Osteocyte (in vitro differentiated cells): ENCODE measurements around the gene EYA2. TPM values are rescaled to one million over a fixed set of nuclear protein-coding genes. Genes with fewer than 3 reads are reported as not detected.
"Not testable (repeated sequence)": the region's sequence is repeated elsewhere in the genome, so short reads cannot be mapped to it uniquely, and the experiment has no call there.

Experiments
- DNase-seq: peaks from one replicate; pipeline ENCODE4 v3.0.0; 2021; ENCODE audit warnings: mixed read lengths; ENCODE audit not compliant: unreplicated experiment; ENCODE audit errors: extremely low spot score
- H3K27ac Mint-ChIP-seq: one replicate; pipeline ENCODE4 v1.8.0; 2021; ENCODE audit warnings: mild to moderate bottlenecking, mixed read lengths; ENCODE audit not compliant: unreplicated experiment
- H3K27me3 Mint-ChIP-seq: one replicate; pipeline ENCODE4 v1.8.0; 2021; ENCODE audit warnings: mixed read lengths; ENCODE audit not compliant: unreplicated experiment
- H3K36me3 Mint-ChIP-seq: one replicate; pipeline ENCODE4 v1.8.0; 2021; ENCODE audit warnings: mixed read lengths; ENCODE audit not compliant: unreplicated experiment
- H3K4me1 Mint-ChIP-seq: one replicate; pipeline ENCODE4 v1.8.0; 2021; ENCODE audit warnings: mixed read lengths; ENCODE audit not compliant: unreplicated experiment
- H3K4me3 Mint-ChIP-seq: one replicate; pipeline ENCODE4 v1.8.0; 2021; ENCODE audit warnings: mild to moderate bottlenecking, moderate library complexity, mixed read lengths; ENCODE audit not compliant: unreplicated experiment
- H3K9me3 Mint-ChIP-seq: one replicate; pipeline ENCODE4 v1.8.0; 2021; ENCODE audit warnings: mixed read lengths; ENCODE audit not compliant: unreplicated experiment
- CTCF ChIP-seq: fragments of 200-600 bp; sonication (generic); IDR thresholded peaks from 2 replicates; pipeline ENCODE4 v1.5.0; 2021; ENCODE audit warnings: antibody characterized with exemption, mild to moderate bottlenecking, moderate library complexity
- total RNA-seq: library from RNA; stranded (reverse); gene quantifications from 2 replicates; pipeline ENCODE4 v1.2.1, GENCODE V29; 2021

Gene EYA2
- total RNA-seq, 1 donor from 2014 or later: not detected

GRCh38 chr20:46865824-46866223 lies 28.8 kb upstream of the EYA2 start:
- no peak for DNase-seq
- Mint-ChIP-seq H3K9me3 (peaks cover 8% of the 10 kb centered on the region), H3K36me3 (peaks cover 1% of the 10 kb centered on the region), H3K4me3 (no peak overlapping the region), H3K4me1 (no peaks in the 10 kb centered on the region), H3K27me3 (peaks cover 59% of the 10 kb centered on the region), H3K27ac (no peak overlapping the region)
- no peak for TF ChIP-seq CTCF

GRCh38 chr20:46870041-46870440 lies 24.6 kb upstream of the EYA2 start:
- H3K4me1 Mint-ChIP-seq: no peaks in the 10 kb centered on the region
- no peak overlapping the region for H3K4me3 Mint-ChIP-seq
- TF ChIP-seq CTCF: no peak
- H3K36me3 Mint-ChIP-seq: peaks cover 1% of the 10 kb centered on the region
- H3K27me3 Mint-ChIP-seq: peaks cover 43% of the 10 kb centered on the region
- H3K9me3 Mint-ChIP-seq: peaks cover 8% of the 10 kb centered on the region
- DNase-seq: no peak
- H3K27ac Mint-ChIP-seq: no peak overlapping the region

DNA sequence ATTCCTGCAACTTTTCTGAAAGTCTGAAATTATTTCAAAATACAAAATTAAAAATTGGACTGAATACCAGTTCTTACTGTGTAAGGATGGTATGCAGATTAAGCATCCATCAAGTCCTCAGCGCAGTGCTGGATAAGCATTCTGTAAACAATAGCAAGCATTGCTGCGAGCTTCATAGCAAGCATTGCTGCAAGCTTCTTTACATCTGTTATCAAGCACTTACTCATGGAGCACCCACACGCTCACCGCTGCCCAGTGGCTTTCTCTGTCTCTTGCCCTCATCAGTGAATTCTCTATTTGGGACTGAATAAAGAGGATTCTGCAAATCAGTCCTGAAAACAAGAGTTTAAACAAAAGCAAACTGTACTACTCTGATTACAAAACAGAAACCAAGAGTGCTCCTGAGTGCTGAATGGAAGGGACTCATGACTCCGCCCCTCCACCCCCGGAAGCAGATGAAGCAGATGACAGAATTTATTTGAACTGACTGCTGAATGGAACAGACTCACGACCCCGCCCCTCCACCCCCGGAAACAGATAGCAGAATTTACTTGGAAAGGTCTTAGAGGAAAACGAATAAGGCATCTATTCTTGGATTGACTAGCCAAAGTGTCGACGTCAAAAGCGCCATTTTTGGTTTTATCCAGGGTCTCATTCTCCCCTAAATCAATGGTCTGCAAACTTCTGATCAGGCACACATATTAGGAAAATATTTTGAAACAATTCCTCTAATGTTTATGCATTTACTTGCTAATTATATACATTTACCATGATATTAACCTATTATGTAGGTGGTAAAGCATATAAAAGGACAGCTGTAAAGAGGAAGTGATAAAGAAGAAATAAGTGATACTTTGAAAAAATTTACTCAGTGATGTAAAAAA lies 22.1 kb upstream of the EYA2 start:
- peaks cover 32% of the 10 kb centered on the region for H3K27me3 Mint-ChIP-seq
- no peak for TF ChIP-seq CTCF
- H3K27ac Mint-ChIP-seq: no peak overlapping the region
- DNase-seq: no peak
- H3K4me1 Mint-ChIP-seq: no peaks in the 10 kb centered on the region
- no peak overlapping the region for H3K4me3 Mint-ChIP-seq
- H3K36me3 Mint-ChIP-seq: peaks cover 1% of the 10 kb centered on the region
- peaks cover 8% of the 10 kb centered on the region for H3K9me3 Mint-ChIP-seq

DNA sequence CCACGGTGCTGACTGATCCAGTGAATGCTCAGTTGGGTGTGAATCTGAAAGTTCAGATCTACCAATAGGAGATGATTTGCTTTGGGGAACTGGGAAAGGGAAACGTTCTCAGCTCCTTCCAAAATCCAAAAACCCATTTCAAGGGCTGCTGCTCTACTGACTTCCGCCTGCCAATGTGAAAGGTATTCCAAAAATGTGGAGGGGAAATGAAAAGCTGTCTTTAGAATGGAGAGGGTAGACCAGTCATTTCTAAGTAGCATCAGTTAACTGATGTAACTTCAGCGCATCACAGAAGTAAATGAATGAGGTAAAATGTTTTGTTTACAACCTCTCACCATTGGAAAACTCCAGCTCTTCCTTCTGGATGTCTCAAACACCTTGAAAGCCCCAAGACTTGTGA lies 19.6 kb upstream of the EYA2 start:
- no peaks in the 10 kb centered on the region for H3K36me3 Mint-ChIP-seq
- no peak for TF ChIP-seq CTCF
- no peak overlapping the region for H3K27ac Mint-ChIP-seq
- no peaks in the 10 kb centered on the region for H3K4me1 Mint-ChIP-seq
- H3K27me3 Mint-ChIP-seq: peaks cover 18% of the 10 kb centered on the region
- no peak for DNase-seq
- H3K9me3 Mint-ChIP-seq: no peaks in the 10 kb centered on the region
- no peak overlapping the region for H3K4me3 Mint-ChIP-seq

DNA sequence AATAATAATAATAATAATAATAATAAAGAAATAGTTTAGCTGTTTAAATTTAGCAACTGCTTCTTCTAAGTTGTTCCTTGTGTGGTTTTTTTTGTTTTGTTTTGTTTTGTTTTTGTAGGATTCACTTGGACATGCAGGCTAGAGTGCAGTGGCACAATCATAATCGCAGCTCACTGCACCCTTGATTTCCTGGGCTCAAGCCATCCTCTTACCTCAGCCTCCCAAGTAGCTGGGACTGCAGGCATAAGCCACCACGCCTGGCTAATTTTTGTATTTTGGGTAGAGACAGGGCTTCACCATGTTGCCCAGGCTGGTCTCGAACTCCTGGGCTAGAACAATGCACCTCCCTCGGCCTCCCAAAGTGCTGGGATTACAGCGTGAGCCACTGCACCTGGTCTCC lies 15.3 kb upstream of the EYA2 start:
- Mint-ChIP-seq H3K9me3 (no peaks in the 10 kb centered on the region), H3K27ac (no peak overlapping the region), H3K4me1 (no peaks in the 10 kb centered on the region), H3K36me3 (no peaks in the 10 kb centered on the region), H3K27me3 (peaks cover 35% of the 10 kb centered on the region), H3K4me3 (no peak overlapping the region)
- TF ChIP-seq CTCF: no peak
- no peak for DNase-seq

DNA sequence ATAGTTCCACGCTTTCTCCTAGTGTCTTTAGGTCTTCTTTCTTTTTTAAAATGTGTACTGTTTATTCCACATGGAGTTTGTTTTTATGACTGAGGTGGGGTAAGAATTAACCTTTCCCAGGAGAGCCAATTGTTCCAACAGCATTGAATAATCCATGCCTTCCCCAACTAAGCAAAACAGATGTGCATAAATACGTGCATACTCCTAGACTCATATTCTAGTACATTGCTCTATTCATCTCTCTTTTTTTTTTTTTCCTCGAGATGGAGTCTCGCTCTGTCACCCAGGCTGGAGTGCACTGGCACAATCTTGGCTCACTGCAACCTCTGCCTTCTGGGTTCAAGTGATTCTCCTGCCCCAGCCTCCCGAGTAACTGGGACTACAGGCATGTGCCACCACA lies 14.7 kb upstream of the EYA2 start:
- H3K27ac Mint-ChIP-seq, DNase-seq, H3K4me1 Mint-ChIP-seq, H3K36me3 Mint-ChIP-seq, H3K4me3 Mint-ChIP-seq, H3K9me3 Mint-ChIP-seq: not testable (repeated sequence)
- peaks cover 32% of the 10 kb centered on the region for H3K27me3 Mint-ChIP-seq
